Astrocyte (in vitro differentiated cells and primary cell): ENCODE results near the gene ETFA.
"Not testable (repeated sequence)": the region's sequence is repeated elsewhere in the genome, so short reads cannot be mapped to it uniquely, and the experiment has no call there.

Experiments used
- CTCF ChIP-seq: IDR thresholded peaks from 2 replicates; pipeline ENCODE4 v1.5.1; 2011; ENCODE audit warnings: low read depth, mild to moderate bottlenecking, inconsistent platforms, low read length, moderate library complexity; ENCODE audit not compliant: insufficient read depth
- EZH2 ChIP-seq: IDR thresholded peaks from 2 replicates; pipeline ENCODE4 v1.6.1; 2012; ENCODE audit warnings: mild to moderate bottlenecking, low read length, inconsistent platforms; ENCODE audit not compliant: insufficient read depth

GRCh38 chr15:76265769-76266168 lies 45.5 kb downstream of the ETFA start:
- TF ChIP-seq CTCF, EZH2: not testable (repeated sequence)
